Measurements from ENCODE around the gene VPS41.

DNA sequence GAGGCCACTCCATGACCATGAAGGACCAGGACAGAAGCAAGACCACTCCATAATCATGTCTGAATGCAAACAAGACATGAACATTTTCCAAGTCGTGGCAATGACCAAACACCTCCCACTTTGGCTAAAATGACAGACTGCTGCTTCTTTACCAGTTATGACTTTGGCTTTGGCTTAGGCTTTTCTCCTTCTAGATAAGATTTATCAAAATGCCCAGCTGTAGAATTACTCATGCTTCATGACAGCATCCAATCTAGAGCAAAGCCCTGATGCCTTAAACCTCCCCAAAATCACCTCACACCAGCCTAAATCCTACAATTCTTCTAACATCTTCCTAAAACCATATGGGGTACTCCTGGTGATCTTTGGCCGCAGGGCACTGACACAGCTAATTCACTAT is 102.1 kb downstream of the VPS41 start:
- TF ChIP-seq, protein P1, sequence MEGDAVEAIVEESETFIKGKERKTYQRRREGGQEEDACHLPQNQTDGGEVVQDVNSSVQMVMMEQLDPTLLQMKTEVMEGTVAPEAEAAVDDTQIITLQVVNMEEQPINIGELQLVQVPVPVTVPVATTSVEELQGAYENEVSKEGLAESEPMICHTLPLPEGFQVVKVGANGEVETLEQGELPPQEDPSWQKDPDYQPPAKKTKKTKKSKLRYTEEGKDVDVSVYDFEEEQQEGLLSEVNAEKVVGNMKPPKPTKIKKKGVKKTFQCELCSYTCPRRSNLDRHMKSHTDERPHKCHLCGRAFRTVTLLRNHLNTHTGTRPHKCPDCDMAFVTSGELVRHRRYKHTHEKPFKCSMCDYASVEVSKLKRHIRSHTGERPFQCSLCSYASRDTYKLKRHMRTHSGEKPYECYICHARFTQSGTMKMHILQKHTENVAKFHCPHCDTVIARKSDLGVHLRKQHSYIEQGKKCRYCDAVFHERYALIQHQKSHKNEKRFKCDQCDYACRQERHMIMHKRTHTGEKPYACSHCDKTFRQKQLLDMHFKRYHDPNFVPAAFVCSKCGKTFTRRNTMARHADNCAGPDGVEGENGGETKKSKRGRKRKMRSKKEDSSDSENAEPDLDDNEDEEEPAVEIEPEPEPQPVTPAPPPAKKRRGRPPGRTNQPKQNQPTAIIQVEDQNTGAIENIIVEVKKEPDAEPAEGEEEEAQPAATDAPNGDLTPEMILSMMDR (conservative IDR thresholded peaks at IDR 0.05; ENCODE audit: low read length): no peak
- TF ChIP-seq EZH2phosphoT487 (IDR thresholded peaks at IDR 0.05; ENCODE audit: borderline replicate concordance, low read depth, low read length): no peak

All from OCI-LY7 (cell line).